ENCODE results near the gene TGFBR3L. TPM values are rescaled to one million over a fixed set of nuclear protein-coding genes. Genes with fewer than 3 reads are reported as not detected.

The TGFBR3L gene
- total RNA-seq, 4 donors from 2014 or later: 2.2 to 8.3 (median 6.1) TPM

DNA sequence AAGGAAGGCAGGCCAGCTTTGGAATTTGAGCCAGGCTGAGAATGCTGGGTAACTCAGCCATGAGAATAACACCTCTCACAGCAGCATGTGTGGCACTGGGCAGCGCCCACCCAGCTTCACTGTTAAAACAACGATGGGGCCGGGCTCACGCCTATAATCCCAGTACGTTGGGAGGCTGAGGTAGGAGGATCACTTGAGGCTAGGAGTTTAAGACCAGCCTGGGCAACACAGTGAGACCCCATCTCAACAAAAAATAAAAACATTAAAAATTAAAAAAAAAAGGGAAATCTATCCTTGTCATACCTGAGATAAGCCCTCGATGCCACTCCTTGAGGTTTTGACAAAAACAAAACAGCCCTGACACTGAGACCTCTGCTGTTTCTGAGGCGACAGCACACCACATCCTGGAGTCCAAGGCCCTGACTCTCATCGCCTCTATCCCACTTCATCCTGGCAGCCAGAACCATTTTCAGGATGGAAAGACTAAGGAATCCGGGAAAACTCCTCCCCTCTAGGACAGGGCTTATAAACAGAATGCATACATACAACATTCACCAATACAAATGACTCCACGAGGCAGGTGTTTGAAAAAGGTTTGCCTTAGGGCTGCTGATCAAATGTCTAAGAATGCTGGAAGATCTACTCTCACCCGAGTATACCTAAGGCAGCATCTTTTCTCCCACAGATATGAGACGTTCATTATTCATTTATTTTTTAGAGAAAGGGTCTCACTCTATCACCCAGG is 51.5 kb downstream of the TGFBR3L start:
- Histone ChIP-seq H3K4me1 (peaks cover 0 to 4% (median 0%) of the 10 kb centered on the region in 4 donors), H3K9me3 (no peaks in the 10 kb centered on the region), H3K27ac (replicated peaks in 1 of 4) (no peak overlapping the region), H3K36me3 (peaks cover 40 to 100% (median 92%) of the 10 kb centered on the region in 4 donors), H3K4me3 (no peak overlapping the region), H3K27me3 (no peaks in the 10 kb centered on the region)
- intact Hi-C loops (cut with DNase I): no loop called here
- 89% methylated on average over 12 of the region's 12 CpGs for WGBS
- no peak for DNase-seq (ENCODE audit: extremely low spot score)
- TF ChIP-seq POLR2A (IDR thresholded peaks at IDR 0.05; ENCODE audit: low read depth) (no peak), EP300 (IDR thresholded peaks at IDR 0.05) (no peak), POLR2AphosphoS5 (IDR thresholded peaks at IDR 0.05) (no peak)
- TF ChIP-seq, protein P1, sequence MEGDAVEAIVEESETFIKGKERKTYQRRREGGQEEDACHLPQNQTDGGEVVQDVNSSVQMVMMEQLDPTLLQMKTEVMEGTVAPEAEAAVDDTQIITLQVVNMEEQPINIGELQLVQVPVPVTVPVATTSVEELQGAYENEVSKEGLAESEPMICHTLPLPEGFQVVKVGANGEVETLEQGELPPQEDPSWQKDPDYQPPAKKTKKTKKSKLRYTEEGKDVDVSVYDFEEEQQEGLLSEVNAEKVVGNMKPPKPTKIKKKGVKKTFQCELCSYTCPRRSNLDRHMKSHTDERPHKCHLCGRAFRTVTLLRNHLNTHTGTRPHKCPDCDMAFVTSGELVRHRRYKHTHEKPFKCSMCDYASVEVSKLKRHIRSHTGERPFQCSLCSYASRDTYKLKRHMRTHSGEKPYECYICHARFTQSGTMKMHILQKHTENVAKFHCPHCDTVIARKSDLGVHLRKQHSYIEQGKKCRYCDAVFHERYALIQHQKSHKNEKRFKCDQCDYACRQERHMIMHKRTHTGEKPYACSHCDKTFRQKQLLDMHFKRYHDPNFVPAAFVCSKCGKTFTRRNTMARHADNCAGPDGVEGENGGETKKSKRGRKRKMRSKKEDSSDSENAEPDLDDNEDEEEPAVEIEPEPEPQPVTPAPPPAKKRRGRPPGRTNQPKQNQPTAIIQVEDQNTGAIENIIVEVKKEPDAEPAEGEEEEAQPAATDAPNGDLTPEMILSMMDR (IDR thresholded peaks at IDR 0.05): no peak

DNA sequence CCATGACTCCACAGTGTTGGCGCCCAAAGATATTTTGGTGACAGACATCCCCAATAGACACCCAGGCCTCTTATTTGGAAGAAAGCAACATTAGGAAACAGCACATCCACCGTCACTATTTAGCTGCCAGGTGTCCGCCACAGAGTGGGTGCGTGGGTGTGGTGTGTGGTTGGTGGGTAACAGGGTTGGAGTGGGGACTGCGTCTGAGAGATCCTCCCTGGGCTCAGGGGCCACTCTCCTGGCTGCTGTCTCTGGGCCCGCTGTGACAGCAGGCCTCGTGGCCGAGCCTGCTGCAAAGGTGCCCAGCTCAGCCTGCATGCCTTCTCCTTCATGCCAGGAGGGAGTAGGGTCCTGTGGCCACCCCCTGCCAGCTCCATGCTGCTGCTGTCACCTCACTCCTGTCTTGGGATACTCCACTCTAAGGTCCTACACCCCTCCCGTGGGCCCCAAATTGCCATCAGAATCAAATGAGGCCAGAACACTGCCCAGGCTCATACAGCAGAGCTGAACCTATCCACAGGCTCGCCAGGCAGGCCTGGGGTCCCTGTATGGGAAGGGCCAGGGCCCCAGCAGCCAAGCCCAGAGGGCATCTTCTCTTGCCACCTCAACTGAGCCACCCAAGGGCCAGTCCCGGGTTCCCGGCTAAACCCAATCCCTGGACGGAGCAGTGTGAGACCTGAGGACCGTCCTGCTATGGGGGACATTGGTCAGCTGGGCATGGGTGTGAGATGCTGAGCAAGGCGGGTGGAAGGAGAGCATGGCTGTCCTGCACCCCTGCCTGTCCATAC is 53.6 kb downstream of the TGFBR3L start:
- no peak for DNase-seq (ENCODE audit: extremely low spot score)
- 87% methylated on average over 12 of the region's 15 CpGs for WGBS
- TF ChIP-seq EP300 (IDR thresholded peaks at IDR 0.05) (no peak), POLR2AphosphoS5 (IDR thresholded peaks at IDR 0.05) (no peak), POLR2A (IDR thresholded peaks at IDR 0.05; ENCODE audit: low read depth) (no peak)
- TF ChIP-seq, protein P1 (IDR thresholded peaks at IDR 0.05): no peak
- H3K36me3 ChIP-seq: peaks cover 36 to 100% (median 96%) of the 10 kb centered on the region in 4 donors
- peaks cover 0 to 11% (median 0%) of the 10 kb centered on the region in 4 donors for H3K4me1 ChIP-seq
- H3K9me3 ChIP-seq: no peaks in the 10 kb centered on the region
- intact Hi-C loops (cut with DNase I): no loop called here
- no peak overlapping the region for H3K4me3 ChIP-seq
- no peak overlapping the region for H3K27ac ChIP-seq (replicated peaks in 1 of 4)
- no peaks in the 10 kb centered on the region for H3K27me3 ChIP-seq

Other genes with a start within 250 kb of the TGFBR3L start
- 1 to 10 TPM in 1 of 4 donors, not detected in 3; 1.3 TPM for gene RETN, start 245.8 kb upstream of the TGFBR3L start, total RNA-seq
- gene MCEMP1, start 237.7 kb upstream of the TGFBR3L start, total RNA-seq: 1 to 10 TPM in 1 of 4 donors, under 1 TPM in 2, not detected in 1; 0.34 to 2.0 (median 0.42) TPM
- 10 to 100 TPM; 12.5 to 84.7 (median 64.8) TPM for gene TRAPPC5, start 234.0 kb upstream of the TGFBR3L start, total RNA-seq
- gene FCER2, start 212.7 kb upstream of the TGFBR3L start, total RNA-seq: under 1 TPM in 1 of 4 donors, not detected in 3; 0.29 TPM
- 1 to 10 TPM in 3 of 4 donors, under 1 TPM in 1; 0.75 to 2.5 (median 1.8) TPM for gene CLEC4G, start 182.7 kb upstream of the TGFBR3L start, total RNA-seq
- 10 to 100 TPM in 1 of 4 donors, 1 to 10 TPM in 3; 4.0 to 13.1 (median 8.4) TPM for gene CD209, start 167.3 kb upstream of the TGFBR3L start, total RNA-seq
- gene CLEC4M, start 151.6 kb upstream of the TGFBR3L start, total RNA-seq: not detected
- gene EVI5L, start 84.6 kb upstream of the TGFBR3L start, total RNA-seq: 10 to 100 TPM; 19.9 to 42.0 (median 29.2) TPM
- under 1 TPM in 1 of 4 donors, not detected in 3; 0.52 TPM for gene PRR36, start 40.4 kb upstream of the TGFBR3L start, total RNA-seq
- gene LRRC8E, start 26.3 kb upstream of the TGFBR3L start, total RNA-seq: 1 to 10 TPM in 1 of 4 donors, under 1 TPM in 2, not detected in 1; 0.33 to 1.0 (median 0.46) TPM
- 10 to 100 TPM; 17.2 to 31.9 (median 24.5) TPM for gene MAP2K7, start 11.0 kb upstream of the TGFBR3L start, total RNA-seq
- 10 to 100 TPM; 32.4 to 47.2 (median 35.0) TPM for gene SNAPC2, start 5.5 kb downstream of the TGFBR3L start, total RNA-seq
- gene CTXN1, start 11.3 kb downstream of the TGFBR3L start, total RNA-seq: 10 to 100 TPM; 28.7 to 59.4 (median 49.2) TPM
- 100 to 1,000 TPM in 1 of 4 donors, 10 to 100 TPM in 3; 61.6 to 111 (median 98.5) TPM for gene TIMM44, start 28.8 kb downstream of the TGFBR3L start, total RNA-seq
- 10 to 100 TPM; 27.0 to 49.1 (median 38.3) TPM for gene ELAVL1, start 90.8 kb downstream of the TGFBR3L start, total RNA-seq
- gene CCL25, start 137.9 kb downstream of the TGFBR3L start, total RNA-seq: not detected
- under 1 TPM in 1 of 4 donors, not detected in 3; under 0.01 TPM for gene FBN3, start 234.8 kb downstream of the TGFBR3L start, total RNA-seq

Data from esophagus muscularis mucosa (tissue), 4 donors.